Frontal cortex (tissue), 4 donors: ENCODE results near the gene CDH2. TPM values are rescaled to one million over a fixed set of nuclear protein-coding genes. Genes with fewer than 3 reads are reported as not detected.

Source experiments
- DNase-seq, 2 donors: peaks; one replicate each; pipeline ENCODE4 v3.0.0; 2012; ENCODE audit warnings: low spot score in 2 of 2
- FAIRE-seq: peaks from 2 replicates; lab custom pipeline; 2012; peaks lifted over from hg19 to GRCh38; lab: Jason Lieb, UNC
- total RNA-seq: library from RNA; depleted of rRNA; stranded (reverse); fragments of >200 nt; gene quantifications from one replicate; pipeline ENCODE4 v1.2.3, GENCODE V29; 2014
- donor health status: control.
- donor health status: control.
- donor health status: control.

CDH2 gene
- total RNA-seq, 1 donor from 2014 or later = 215 TPM

DNA sequence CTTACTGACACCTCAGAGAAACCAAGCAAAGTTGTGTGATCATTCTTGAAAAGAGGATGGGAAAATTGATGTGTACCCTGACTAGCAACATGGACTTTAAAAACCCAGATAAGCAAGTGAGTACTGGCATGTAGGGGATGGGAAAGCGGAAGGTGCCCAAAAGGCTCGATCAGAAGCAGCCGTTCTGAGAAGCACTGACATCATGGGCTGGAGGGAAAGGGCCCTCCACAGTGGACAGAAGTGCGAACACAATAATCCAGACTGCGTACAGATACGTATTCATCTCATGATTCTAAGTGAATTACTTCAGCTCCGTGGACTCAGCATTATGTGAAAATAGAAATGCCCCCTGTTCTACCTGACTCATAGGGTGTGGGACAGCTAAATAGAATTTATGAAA lies 42.2 kb downstream of the CDH2 start:
- no peak for FAIRE-seq
- no peak for DNase-seq

DNA sequence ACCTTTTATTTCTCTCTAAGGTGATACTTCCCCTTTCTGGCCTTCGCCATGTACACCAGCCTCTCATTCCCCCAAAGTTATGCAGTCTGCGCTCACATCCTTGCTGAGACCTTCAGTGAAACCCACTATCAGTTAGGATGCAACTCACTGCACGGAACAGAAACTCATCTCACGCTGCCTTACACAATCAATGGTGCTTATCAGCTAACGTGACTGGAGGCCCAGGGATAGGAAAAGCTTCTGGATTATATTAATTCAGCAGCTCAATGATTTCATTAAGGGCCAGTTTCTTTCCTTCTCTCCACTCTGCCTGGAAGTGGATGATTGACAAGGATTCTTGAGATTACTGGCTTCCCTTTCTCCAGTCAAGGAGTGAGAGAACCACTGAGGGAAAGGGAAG lies 44.8 kb downstream of the CDH2 start:
- DNase-seq (no peak), FAIRE-seq (no peak)

DNA sequence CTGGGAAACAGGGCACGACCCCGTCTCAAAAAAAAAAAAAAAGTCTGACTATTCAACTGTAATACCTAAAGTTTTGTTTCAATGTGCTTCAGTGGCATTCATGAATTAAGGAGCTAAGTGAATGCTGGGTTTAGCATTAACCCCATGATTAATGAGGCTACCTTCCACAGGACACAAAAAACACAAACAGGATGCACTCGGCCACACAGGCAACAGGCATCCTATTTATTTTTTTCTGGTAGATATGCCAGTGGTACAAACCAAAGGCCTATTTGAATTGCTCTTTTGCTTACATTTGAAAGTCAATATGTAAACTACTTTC lies 48.3 kb downstream of the CDH2 start:
- no peak for DNase-seq
- FAIRE-seq = no peak

DNA sequence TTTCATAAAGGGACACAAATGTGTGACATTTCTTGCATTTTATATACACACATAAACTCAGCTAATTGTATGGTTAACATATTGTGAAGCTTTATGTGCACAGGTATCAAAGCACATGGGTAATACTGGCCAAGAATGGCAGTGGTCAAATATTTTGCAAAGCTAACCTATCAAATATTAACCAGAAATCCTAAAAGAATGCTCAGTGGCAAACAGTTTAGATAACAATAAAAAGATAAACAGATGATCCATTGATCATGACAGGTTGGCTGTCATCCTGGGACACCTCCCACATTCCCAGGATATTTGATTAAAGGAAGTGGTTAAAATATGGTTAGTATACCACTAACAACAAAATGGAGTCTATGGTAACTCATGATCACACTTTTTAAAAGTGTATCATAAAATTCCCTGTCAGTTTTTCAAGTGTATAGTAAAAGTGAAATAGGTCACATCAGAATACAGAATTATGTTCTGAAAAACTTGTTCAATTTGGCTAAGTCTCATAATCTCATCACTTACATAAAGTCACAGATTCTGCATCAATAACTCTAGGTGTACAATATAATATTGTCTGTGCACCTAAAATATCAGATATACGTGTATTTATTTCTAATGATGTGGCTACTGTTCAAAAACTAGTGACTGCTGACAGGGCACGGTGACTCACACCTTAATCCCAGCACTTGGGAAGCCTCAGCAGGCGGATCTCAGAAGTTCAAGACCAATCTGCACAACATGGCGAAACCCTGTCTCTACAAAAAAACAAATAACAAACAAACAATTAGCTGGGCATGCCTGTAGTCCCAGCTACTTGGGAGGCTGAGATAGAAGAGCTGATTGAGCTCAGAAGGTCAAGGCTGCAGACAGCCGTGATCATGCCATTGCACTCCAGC lies 48.9 kb downstream of the CDH2 start:
- FAIRE-seq = no peak
- no peak for DNase-seq

DNA sequence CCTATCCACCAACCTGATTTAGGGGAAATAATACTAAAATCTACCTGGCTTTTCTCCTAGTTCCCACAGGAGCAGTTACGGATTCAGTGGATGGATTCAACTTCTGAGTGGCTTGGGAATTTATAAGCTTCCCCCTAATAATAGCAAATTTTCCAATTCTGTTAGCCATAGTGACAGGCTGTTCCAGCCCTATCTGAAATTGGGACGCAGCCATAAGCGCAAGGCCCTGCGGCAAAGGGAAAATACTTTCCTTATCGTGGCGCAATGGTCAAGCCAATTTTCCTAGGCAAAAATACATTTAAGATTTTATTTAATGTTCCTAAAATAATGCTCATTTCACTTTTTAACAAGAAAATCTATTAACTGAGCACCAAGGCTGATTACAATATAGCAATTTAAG lies 49.7 kb downstream of the CDH2 start:
- no peak for FAIRE-seq

DNA sequence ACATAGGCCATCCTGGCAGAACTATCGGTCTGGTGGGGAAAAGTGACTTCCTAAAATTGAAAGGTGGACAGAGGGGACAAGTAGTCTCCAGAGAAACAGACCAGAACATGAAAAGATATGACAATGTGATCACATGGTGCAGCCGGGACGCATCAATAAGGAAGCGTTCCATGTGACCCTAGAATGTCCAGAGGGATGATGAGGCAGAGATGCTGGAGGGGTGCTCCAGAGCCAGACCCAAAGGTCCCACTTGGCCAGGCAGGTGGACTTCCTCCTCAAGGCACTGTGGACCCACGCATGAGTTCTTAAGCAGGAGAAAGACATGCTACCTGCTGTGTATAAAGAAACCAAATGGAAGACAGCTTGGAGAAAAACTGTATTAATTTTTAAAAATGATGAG lies 50.2 kb downstream of the CDH2 start:
- FAIRE-seq = no peak
- no peak for DNase-seq

More for the DNA sequence above, 49.7 kb downstream of the CDH2 start:
- DNase-seq = no peak

DNA sequence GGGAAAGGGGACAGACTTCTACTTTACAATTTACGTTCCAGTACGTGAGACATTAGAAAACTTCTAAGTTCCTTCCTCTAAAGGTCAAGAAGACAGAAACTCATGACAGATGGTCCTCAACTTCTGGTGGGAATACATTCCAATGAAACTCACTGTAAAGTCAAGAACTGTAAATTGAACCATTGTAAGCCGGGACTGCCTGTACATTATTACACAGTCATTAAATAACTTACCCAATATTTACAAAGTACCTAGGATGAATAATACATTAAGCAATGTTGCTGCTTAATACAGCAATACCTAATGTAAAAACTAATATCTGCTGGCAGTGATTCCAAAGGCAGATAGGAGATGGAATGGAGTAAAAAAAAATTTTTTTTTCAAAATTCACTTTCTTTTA lies 51.9 kb downstream of the CDH2 start:
- DNase-seq = no peak
- FAIRE-seq = no peak

DNA sequence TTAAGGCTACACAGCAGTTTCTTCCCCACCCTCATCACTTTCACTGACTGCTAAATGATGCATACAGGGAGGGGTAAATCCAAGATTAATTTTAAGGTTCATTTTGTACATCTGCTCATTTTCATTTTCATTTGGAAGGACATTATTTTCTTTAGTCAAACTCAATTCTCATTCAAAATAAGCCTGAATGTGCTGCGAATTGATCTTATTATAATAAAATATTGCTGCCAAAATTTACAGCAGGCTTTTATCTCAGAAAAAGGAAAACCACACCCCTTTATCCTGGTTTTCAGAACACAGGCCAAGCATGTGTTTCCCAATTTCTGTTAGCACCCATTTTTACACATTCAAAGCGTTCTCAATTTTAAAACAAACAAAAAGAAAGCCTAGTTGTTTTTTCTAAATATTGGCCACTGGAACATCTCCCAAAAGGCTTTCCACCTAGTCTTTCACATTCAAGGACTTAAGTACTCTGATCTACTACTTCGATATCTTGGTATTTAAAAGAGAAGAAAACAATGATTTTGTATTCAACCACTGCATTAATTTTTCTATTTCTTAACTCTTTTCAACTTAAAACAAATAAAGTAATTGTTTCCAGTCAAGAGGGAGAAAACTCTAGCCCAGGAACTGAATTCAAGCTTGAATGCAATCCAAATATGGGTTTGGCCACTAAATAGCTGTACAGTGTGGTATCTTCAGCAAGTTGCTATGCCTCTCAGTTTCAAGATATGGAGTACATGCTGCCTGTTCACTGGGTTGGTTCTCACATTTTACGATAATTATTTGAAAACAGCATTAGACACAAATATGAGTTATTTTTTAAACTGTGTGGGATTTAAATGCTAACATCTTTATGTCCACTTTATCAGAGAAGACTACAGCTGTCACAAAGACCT lies 52.5 kb downstream of the CDH2 start:
- DNase-seq (no peak), FAIRE-seq (no peak)

DNA sequence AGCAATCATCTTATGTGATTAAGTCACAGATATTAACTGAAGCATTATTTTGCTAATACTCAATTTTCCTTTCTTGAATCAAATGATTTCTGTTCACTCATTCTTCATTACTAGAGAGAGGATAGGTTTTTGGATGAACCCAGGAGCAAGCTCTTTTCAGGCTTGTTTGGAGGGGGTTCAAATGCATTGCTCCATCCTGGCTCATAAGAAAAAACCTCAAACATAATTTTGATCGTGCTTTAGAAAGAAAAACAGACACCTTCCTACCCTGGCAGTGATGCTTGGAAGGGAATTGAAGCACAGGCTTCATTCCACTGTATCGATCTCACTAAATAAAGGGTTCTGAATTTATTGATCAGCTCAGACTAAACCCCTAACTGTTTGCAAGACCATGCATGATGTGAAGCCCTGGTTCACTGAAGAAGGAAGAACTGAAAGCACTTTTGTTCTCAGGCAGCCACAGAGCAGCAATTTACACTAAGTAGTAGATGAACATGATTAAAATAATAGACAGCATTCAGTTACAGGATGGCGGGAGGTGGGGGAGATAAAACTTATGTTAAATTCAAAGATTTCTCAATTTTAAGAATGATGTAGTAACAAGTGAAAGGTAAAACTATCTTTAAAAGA lies 53.4 kb downstream of the CDH2 start:
- FAIRE-seq (no peak), DNase-seq (no peak)

DNA sequence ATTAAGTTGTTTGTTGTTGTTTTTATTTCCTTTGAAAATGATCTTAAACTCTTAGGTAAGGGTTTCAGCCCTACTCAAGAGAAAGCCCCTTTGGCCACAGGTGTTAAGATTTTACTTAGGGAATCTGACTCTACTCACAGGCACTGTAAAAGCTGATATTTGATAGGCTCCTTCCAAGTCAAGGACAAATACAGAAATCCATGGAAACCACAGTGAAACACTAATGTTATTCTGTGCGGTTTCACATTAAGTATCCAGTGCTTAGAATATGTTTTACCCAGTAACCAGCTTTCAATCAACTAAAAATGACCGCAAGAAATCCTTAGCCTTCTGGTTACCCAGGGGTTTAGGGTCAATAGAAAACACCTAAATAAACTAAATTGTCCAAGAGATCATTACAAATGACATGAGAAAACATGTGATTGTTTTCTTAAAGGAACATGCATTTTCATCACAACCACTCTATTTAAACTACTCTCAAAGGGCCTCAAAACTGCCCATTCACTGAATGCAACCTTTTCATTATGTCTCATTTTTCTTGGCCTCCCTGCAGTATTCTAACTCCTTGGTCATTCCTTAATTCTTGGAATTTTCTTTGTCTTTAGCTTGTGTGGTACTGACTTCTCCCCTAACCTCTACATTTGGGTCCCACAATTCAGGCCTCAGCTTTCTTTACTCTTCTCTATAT lies 56.0 kb downstream of the CDH2 start:
- DNase-seq = no peak
- no peak for FAIRE-seq

DNA sequence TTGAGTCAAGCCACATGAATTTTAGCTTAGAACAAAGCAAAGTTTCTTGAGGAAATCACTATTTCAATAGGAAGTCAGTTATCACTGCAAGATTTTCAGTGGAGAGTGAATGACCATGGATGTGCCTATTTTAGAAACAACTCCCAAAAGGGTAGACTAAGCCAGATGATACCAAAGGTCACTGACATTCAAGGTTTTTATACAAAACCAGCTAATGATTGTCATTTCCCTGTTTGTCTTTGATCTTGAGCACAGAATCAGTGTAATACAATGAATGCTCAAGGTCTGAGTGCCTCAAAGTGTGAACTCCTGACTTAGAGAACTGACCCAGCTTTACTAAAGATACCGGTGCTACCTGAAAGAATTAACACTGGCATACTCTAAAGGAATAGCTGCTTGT lies 60.5 kb downstream of the CDH2 start:
- no peak for FAIRE-seq
- DNase-seq = no peak

DNA sequence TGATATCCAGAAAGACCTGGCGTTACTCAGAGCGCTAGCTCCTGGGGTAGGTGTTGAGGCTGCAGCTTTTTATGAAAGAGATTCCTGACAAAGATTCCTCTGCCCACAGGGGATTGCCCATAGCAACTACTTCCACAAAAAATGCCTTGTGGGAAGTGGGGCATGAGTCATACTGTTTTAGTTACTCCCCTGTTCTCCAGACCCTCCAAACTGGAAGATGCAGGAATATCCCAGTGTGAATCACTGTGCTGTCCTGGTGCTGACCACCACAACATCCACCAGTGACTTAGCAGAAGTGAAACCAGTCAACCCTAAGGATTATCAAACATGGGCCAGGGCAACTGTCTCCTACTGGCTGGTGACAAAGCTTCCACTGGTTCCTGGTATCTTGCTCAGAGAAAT lies 61.8 kb downstream of the CDH2 start:
- no peak for FAIRE-seq

DNA sequence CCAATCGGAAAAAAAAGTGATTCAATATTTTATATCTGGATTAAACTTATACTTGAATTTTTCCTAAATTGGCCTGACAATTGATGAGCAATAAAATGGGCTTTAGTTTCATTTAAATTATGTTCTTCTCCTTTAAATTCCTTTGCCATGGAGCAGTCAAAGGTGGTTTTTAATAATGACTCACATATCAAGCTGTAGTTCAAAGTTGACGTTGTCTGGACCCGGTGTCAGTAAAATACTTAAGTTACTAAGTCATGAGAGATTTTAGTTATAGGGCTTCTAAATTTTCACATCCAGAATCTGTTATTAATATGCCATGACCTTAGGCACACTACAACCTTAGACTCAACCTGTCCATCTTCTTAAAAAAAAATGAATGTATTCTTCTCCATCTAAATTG lies 62.5 kb downstream of the CDH2 start:
- no peak for FAIRE-seq

More for the DNA sequence above, 61.8 kb downstream of the CDH2 start:
- DNase-seq = no peak

DNA sequence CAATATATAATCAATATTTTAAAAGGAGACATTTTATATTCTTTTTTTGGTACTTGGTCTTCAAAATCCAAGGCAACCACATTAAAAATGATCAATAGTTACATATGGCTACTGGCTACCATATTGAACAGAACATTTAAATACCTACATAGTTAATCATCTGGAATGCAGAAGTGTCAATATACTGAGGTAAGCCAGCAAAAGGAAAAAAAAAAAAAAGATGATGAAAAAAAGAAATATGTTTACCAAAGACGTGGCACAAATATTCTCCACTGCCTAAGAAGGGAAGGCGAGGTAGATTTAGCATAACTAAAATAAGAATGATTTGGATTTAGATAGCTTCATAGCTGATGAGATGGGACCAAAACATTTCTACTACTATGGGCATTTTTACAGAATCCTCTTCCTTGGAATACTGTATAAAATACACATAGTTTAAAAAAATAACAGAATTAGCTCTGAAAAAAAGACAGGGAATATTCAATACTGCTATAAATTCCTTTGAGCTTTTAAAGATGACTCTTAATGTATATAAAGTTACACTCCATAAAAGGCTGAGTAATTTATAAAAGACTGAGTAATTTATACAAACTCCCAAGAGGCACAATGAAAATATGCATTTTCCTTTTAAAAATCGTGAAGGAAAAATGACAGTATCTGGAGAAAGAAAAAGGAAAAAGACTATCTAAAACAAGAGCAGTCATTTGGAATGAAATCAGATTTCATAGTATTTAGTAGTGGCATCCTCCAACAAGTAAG lies 63.5 kb downstream of the CDH2 start:
- DNase-seq = no peak

More for the DNA sequence above, 62.5 kb downstream of the CDH2 start:
- DNase-seq = no peak

DNA sequence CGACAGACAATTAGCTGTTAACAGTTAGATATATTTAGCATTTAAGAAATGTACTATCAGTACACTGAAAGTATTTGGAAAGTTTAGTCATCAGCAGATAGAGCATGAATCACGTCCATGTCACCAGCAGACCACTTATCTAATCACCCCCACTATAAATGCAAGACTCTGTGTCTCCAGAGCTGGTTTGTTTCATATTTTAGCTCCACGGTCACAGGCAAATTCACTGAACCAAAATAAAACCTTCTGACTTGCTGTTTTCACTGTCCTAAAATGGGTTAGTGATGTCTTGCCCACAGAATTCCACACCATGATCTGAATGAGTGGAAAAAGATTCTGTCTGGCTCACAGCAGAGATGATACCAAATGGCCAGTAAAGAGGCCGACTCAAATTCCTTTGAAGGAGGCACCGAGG lies 64.9 kb downstream of the CDH2 start:
- FAIRE-seq = no peak
- no peak for DNase-seq

More for the DNA sequence above, 63.5 kb downstream of the CDH2 start:
- FAIRE-seq = no peak

DNA sequence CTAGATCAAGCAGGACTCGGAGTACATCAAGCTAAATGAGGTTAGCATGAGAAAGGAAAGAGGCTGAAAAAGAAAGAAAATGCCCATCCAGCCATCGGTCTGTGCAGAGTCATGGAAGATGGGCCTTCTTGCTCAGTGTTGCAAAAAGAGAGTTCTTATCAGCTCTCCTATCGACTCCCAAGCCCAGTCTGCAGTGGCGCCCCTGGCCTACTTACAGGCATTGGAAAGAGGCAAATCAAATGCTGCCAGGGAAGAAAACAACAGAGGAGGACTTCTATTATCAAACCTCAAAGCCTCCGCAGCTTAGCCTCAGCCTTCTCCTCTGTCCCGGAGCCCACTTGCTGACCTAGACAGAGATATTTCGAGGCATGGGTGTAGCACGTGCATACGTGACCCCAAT lies 66.0 kb downstream of the CDH2 start:
- DNase-seq (no peak), FAIRE-seq (no peak)

DNA sequence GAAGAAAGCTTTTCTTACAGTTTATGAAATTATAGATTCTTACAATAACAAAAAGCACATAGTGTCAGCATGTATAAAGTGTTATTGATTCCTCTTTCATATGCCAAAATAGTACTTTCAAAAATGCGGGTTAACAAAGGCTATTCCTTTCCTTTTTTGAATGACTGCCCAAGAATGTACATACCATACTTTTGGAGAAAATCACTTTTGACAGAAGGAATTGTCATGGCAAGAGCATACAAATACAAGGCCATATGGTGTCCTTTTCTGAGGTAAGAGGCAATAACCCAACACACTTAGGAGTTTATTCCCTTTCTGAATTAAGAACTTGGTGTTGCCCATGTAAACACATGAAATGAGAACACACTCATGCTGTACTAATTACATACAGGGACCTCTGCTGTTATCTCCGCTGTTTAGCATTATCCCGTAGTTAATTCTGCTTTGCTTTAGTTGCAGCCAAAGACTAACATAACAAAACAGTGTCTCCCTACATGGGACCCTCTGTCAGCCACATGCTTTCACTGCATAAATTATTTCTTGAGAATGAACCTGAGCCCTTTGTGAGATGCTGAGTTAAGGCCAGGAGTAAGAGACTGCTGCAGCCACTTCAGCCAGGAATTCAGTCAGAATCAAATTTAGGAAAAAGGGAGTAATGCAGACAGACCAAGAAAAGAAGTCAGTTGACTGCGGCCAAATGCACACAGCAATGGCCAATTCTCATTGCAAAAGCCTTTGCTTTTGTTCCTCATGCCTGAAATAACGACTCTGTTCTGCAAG lies 67.0 kb downstream of the CDH2 start:
- FAIRE-seq (no peak), DNase-seq (no peak)

DNA sequence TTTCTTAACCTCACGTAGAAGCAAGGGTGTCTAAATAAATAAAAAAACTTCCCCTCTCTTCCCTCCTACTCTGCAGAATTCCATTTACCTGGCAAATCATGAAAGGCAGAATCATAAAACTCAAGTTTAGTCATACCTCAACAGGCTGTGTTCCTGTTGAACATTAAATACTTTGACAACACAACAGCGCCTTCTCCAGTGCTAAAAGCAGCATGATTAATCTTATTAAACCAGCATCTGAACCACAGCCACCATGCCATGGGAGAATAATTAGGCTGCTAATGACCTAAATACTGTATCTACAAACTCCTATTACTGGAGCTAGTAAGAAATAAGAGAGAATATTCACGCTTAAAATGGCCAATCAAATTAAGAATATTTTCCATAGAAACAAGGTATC lies 68.1 kb downstream of the CDH2 start:
- DNase-seq = no peak
- no peak for FAIRE-seq

DNA sequence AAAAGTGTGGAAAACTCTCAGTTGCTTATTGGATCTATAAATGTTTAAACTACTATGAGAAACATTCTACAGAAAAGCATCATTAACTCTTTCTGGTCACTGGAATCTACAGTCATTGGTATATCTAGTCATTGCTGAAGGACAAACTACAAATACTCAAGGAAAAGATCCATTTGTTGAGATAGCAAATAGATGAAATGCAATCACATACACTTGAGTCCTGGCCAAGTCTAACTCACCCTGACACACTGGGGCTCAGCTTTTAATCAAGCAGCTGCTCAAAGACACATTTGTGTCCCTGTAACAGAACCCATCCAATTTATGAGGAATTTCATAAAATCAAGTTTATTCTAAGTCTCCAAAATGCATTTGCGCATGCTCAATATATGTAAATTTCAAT lies 68.7 kb downstream of the CDH2 start:
- no peak for FAIRE-seq
- no peak for DNase-seq
